ENCODE results near the gene VPS39. TPM values are rescaled to one million over a fixed set of nuclear protein-coding genes. Genes with fewer than 3 reads are reported as not detected.

VPS39 gene
- total and polyA plus RNA-seq, 2 of the 13 experiments (the other 11 are each of a cell fraction or from before 2014, with no cell fraction given), result 22.9 to 32.0 TPM

GRCh38 chr15:42165106-42165505 lies 43.0 kb downstream of the VPS39 start:
- Histone ChIP-seq H2AFZ (ENCODE audit: low read length) (no peak overlapping the region), H3K4me1 (ENCODE audit: insufficient read depth, low read length) (no peaks in the 10 kb centered on the region), H3K4me3 (replicated peaks in 1 of 3; ENCODE audit: insufficient read depth in 1 of 3, low read depth in 2 of 3, low read length in 3 of 3) (no peak overlapping the region), H3K36me3 (replicated peaks in 1 of 2; ENCODE audit: control insufficient read depth in 1 of 2, insufficient read depth in 2 of 2, low read length in 2 of 2) (peaks cover 32 to 85% of the 10 kb centered on the region in 2 experiments), H3K9me3 (ENCODE audit: low read length) (no peaks in the 10 kb centered on the region), H4K20me1 (ENCODE audit: insufficient read depth, low read length) (no peaks in the 10 kb centered on the region), H3K27me3 (ENCODE audit: control insufficient read depth in 1 of 2, insufficient read depth in 2 of 2, low read length in 2 of 2) (no peaks in the 10 kb centered on the region), H3K27ac (ENCODE audit: extremely low read length, insufficient read depth, low read length) (no peak overlapping the region), H3K79me2 (ENCODE audit: insufficient read depth, low read length) (no peaks in the 10 kb centered on the region), H3K4me2 (ENCODE audit: low read depth, low read length) (no peak overlapping the region), H3K9ac (ENCODE audit: insufficient read depth, low read depth, low read length) (no peak overlapping the region)
- CTCF ChIA-PET (ENCODE audit: low intra/inter-chr PET ratio, low total read pairs), result no interaction called here
- POLR2A ChIA-PET, result no interaction called here
- ATAC-seq, result no peak
- no peak for TF ChIP-seq SAP130 (CRISPR knock-in tag; IDR thresholded peaks at IDR 0.05; ENCODE audit: low read depth)
- no peak for TF ChIP-seq TAF15 (IDR thresholded peaks at IDR 0.05; ENCODE audit: low read depth, low read length, poor library complexity, severe bottlenecking)
- TF ChIP-seq, protein P1, sequence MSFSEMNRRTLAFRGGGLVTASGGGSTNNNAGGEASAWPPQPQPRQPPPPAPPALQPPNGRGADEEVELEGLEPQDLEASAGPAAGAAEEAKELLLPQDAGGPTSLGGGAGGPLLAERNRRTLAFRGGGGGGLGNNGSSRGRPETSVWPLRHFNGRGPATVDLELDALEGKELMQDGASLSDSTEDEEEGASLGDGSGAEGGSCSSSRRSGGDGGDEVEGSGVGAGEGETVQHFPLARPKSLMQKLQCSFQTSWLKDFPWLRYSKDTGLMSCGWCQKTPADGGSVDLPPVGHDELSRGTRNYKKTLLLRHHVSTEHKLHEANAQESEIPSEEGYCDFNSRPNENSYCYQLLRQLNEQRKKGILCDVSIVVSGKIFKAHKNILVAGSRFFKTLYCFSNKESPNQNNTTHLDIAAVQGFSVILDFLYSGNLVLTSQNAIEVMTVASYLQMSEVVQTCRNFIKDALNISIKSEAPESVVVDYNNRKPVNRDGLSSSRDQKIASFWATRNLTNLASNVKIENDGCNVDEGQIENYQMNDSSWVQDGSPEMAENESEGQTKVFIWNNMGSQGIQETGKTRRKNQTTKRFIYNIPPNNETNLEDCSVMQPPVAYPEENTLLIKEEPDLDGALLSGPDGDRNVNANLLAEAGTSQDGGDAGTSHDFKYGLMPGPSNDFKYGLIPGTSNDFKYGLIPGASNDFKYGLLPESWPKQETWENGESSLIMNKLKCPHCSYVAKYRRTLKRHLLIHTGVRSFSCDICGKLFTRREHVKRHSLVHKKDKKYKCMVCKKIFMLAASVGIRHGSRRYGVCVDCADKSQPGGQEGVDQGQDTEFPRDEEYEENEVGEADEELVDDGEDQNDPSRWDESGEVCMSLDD (CRISPR knock-in tag; IDR thresholded peaks at IDR 0.05; ENCODE audit: borderline replicate concordance), result no peak
- BruUV-seq (replicated peaks), result no TSS peak
- FAIRE-seq, result no peak
- in situ Hi-C loops (cut with HindIII; ENCODE audit: extremely low pct_ligation_motif_present, low pct_unique_long_range_greater_than_20kb) (no loop called here), intact Hi-C loops (cut with micrococcal nuclease; ENCODE audit: unreplicated experiment) (no loop called here)
- 95% methylated on average over 6 of the region's 6 CpGs for whole genome bisulfite sequencing (ENCODE audit: low lambda C conversion rate)
- DNase-seq (ENCODE audit: low spot score), result no peak

DNA sequence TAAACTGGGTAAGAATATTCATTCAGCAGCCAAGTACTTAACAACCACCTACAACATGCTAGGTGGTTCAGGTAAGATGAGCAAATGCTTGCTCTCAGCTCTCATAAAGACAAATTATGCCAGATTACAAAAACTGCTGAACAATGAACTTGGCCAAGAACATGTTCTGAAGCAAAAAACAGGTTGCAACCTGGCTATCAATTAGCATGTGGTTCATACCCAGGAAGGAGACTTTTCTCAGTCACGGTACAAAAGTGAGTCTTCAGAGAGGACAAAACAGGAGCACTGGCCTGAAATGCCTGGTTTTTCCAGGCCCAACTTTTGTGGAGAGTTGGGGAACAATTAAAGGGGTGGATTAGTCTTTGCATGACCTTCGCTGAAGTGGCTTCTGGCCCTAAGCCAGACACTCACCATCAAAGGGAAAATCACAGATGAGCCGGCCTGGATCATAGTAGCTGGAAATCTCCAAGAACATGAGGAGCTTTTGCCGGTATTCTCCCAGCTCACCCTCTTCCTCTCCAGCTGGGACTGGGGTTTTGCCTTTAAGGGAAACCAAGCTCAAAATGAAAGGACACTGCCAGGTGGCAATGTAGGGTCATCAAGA lies 44.1 kb downstream of the VPS39 start:
- 98% methylated on average over 4 of the region's 4 CpGs for WGBS (ENCODE audit: low lambda C conversion rate)
- ChIA-PET CTCF (ENCODE audit: low intra/inter-chr PET ratio, low total read pairs) (no interaction called here), POLR2A (no interaction called here)
- Histone ChIP-seq H3K4me1 (ENCODE audit: insufficient read depth, low read length) (no peaks in the 10 kb centered on the region), H3K9me3 (ENCODE audit: low read length) (no peaks in the 10 kb centered on the region), H3K4me3 (replicated peaks in 1 of 3; ENCODE audit: insufficient read depth in 1 of 3, low read depth in 2 of 3, low read length in 3 of 3) (no peak overlapping the region), H3K79me2 (ENCODE audit: insufficient read depth, low read length) (no peaks in the 10 kb centered on the region), H3K9ac (ENCODE audit: insufficient read depth, low read depth, low read length) (no peak overlapping the region), H3K36me3 (replicated peaks in 1 of 2; ENCODE audit: control insufficient read depth in 1 of 2, insufficient read depth in 2 of 2, low read length in 2 of 2) (peaks cover 30 to 84% of the 10 kb centered on the region in 2 experiments), H3K27ac (ENCODE audit: extremely low read length, insufficient read depth, low read length) (no peak overlapping the region), H3K27me3 (ENCODE audit: control insufficient read depth in 1 of 2, insufficient read depth in 2 of 2, low read length in 2 of 2) (no peaks in the 10 kb centered on the region), H2AFZ (ENCODE audit: low read length) (no peak overlapping the region), H4K20me1 (ENCODE audit: insufficient read depth, low read length) (no peaks in the 10 kb centered on the region), H3K4me2 (ENCODE audit: low read depth, low read length) (no peak overlapping the region)
- FAIRE-seq, result no peak
- in situ Hi-C loops (cut with HindIII; ENCODE audit: extremely low pct_ligation_motif_present, low pct_unique_long_range_greater_than_20kb) (no loop called here), intact Hi-C loops (cut with micrococcal nuclease; ENCODE audit: unreplicated experiment) (no loop called here)
- no TSS peak for BruUV-seq (replicated peaks)
- no peak for ATAC-seq
- DNase-seq (ENCODE audit: low spot score), result no peak
- TF ChIP-seq SRSF9 (IDR thresholded peaks at IDR 0.05; ENCODE audit: borderline replicate concordance, insufficient read depth, low read depth, low read length, poor library complexity, severe bottlenecking) (no peak), NFYC (CRISPR knock-in tag; IDR thresholded peaks at IDR 0.05) (no peak), NR2C2 (CRISPR knock-in tag; IDR thresholded peaks at IDR 0.05; ENCODE audit: borderline replicate concordance) (no peak), KLF13 (CRISPR knock-in tag; IDR thresholded peaks at IDR 0.05) (no peak), WIZ (CRISPR knock-in tag; IDR thresholded peaks at IDR 0.05) (no peak), ZNF460 (CRISPR knock-in tag; IDR thresholded peaks at IDR 0.05; ENCODE audit: borderline replicate concordance) (no peak)
- TF ChIP-seq, protein P2, sequence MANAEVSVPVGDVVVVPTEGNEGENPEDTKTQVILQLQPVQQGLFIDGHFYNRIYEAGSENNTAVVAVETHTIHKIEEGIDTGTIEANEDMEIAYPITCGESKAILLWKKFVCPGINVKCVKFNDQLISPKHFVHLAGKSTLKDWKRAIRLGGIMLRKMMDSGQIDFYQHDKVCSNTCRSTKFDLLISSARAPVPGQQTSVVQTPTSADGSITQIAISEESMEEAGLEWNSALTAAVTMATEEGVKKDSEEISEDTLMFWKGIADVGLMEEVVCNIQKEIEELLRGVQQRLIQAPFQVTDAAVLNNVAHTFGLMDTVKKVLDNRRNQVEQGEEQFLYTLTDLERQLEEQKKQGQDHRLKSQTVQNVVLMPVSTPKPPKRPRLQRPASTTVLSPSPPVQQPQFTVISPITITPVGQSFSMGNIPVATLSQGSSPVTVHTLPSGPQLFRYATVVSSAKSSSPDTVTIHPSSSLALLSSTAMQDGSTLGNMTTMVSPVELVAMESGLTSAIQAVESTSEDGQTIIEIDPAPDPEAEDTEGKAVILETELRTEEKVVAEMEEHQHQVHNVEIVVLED (CRISPR knock-in tag; IDR thresholded peaks at IDR 0.05; ENCODE audit: borderline replicate concordance), result no peak

Measured in HepG2 (cell line).